ENCODE measurements around the gene ADGRD1. TPM values are rescaled to one million over a fixed set of nuclear protein-coding genes. Genes with fewer than 3 reads are reported as not detected.

Gene ADGRD1
- total RNA-seq, 1 donor from 2014 or later, result 4.0 TPM

- H3K27me3 Mint-ChIP-seq, result no peaks in the 10 kb centered on the region
- no peak for DNase-seq (ENCODE audit: low spot score, unreplicated experiment)
- H3K4me1 Mint-ChIP-seq (ENCODE audit: low read depth), result no peaks in the 10 kb centered on the region
- peaks cover 8% of the 10 kb centered on the region for H3K36me3 Mint-ChIP-seq (ENCODE audit: insufficient read depth)
- H3K27ac Mint-ChIP-seq, result no peak overlapping the region
- no peak for TF ChIP-seq CTCF (IDR thresholded peaks at IDR 0.05; ENCODE audit: unreplicated experiment)
- peaks cover 6% of the 10 kb centered on the region for H3K9me3 Mint-ChIP-seq (ENCODE audit: low read depth)
- no peak overlapping the region for H3K4me3 Mint-ChIP-seq (ENCODE audit: low read depth)
Measured at GRCh38 chr12:130998136-130998535, 44.4 kb downstream of the ADGRD1 start.

GRCh38 chr12:131000000-131000486 is 46.3 kb downstream of the ADGRD1 start:
- Mint-ChIP-seq H3K4me1 (ENCODE audit: low read depth) (no peaks in the 10 kb centered on the region), H3K27me3 (no peaks in the 10 kb centered on the region), H3K4me3 (ENCODE audit: low read depth) (no peak overlapping the region), H3K27ac (no peak overlapping the region), H3K36me3 (ENCODE audit: insufficient read depth) (peaks cover 8% of the 10 kb centered on the region), H3K9me3 (ENCODE audit: low read depth) (peaks cover 6% of the 10 kb centered on the region)
- no peak for DNase-seq (ENCODE audit: low spot score, unreplicated experiment)
- TF ChIP-seq CTCF (IDR thresholded peaks at IDR 0.05; ENCODE audit: unreplicated experiment), result no peak

- Mint-ChIP-seq H3K27me3 (no peaks in the 10 kb centered on the region), H3K4me1 (ENCODE audit: low read depth) (no peaks in the 10 kb centered on the region), H3K27ac (no peak overlapping the region), H3K36me3 (ENCODE audit: insufficient read depth) (peaks cover 8% of the 10 kb centered on the region), H3K9me3 (ENCODE audit: low read depth) (peaks cover 6% of the 10 kb centered on the region), H3K4me3 (ENCODE audit: low read depth) (no peak overlapping the region)
- no peak for DNase-seq (ENCODE audit: low spot score, unreplicated experiment)
- TF ChIP-seq CTCF (IDR thresholded peaks at IDR 0.05; ENCODE audit: unreplicated experiment), result no peak
Measured at GRCh38 chr12:131001493-131001892, 47.8 kb downstream of the ADGRD1 start.

GRCh38 chr12:131002216-131002631 is 48.5 kb downstream of the ADGRD1 start:
- TF ChIP-seq CTCF (IDR thresholded peaks at IDR 0.05; ENCODE audit: unreplicated experiment), result no peak
- Mint-ChIP-seq H3K9me3 (ENCODE audit: low read depth) (peaks cover 6% of the 10 kb centered on the region), H3K27me3 (no peaks in the 10 kb centered on the region), H3K4me3 (ENCODE audit: low read depth) (no peak overlapping the region), H3K36me3 (ENCODE audit: insufficient read depth) (peaks cover 8% of the 10 kb centered on the region), H3K4me1 (ENCODE audit: low read depth) (peaks cover 3% of the 10 kb centered on the region), H3K27ac (no peak overlapping the region)
- no peak for DNase-seq (ENCODE audit: low spot score, unreplicated experiment)

- Mint-ChIP-seq H3K36me3 (ENCODE audit: insufficient read depth) (peaks cover 7% of the 10 kb centered on the region), H3K4me1 (ENCODE audit: low read depth) (peaks cover 9% of the 10 kb centered on the region), H3K27me3 (no peaks in the 10 kb centered on the region), H3K4me3 (ENCODE audit: low read depth) (no peak overlapping the region), H3K9me3 (ENCODE audit: low read depth) (peaks cover 6% of the 10 kb centered on the region), H3K27ac (no peak overlapping the region)
- DNase-seq (ENCODE audit: low spot score, unreplicated experiment), result no peak
- no peak for TF ChIP-seq CTCF (IDR thresholded peaks at IDR 0.05; ENCODE audit: unreplicated experiment)
Measured at GRCh38 chr12:131003036-131003715, 49.5 kb downstream of the ADGRD1 start.
